ENCODE data around the gene PRSS38. TPM values are rescaled to one million over a fixed set of nuclear protein-coding genes. Genes with fewer than 3 reads are reported as not detected.
A peak's percentile ranks its signal among the peaks of the same experiment; 100 is the strongest.

Gene PRSS38
- not detected in 2 replicates for total RNA-seq

DNA sequence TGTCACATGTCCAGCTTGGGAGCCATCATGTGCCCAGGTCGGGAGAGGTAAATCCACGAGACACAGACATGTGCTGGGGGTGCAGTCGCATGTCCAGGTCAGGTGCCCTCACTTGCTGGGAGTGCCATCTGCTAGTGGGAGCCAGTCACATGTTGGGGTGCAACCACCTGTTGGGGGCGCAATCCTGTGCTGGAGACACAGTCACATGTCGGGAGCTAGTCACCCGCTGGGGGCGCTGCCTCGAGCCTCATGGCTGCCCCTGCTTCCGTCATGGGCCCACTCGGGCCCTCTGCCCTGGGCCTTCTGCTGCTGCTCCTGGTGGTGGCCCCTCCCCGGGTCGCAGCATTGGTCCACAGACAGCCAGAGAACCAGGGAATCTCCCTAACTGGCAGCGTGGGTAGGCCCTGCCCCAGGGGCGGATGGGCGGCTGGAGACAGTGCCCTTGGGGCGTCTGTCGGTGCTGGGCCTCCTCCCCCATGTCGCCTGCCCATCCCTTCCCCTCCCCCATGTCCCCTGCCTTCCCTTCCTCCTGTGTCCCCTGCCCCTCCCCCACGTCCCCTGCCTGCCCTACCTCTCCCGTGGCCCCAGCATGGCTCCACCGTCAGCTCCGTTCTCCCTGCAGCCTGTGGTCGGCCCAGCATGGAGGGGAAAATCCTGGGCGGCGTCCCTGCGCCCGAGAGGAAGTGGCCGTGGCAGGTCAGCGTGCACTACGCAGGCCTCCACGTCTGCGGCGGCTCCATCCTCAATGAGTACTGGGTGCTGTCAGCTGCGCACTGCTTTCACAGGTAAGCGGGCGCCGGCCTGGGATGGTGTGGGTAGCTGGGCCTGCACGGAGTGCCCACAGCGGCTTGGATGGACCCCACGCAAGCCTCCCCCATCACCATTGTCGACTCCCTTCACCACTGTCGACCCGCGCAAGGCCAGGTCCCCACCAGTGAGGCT lies at the start of gene PRSS38:
PRSS38 (plus strand) TSS at position 208 of the 942 bp plus-strand sequence; CDS start at position 250, 42 bp downstream.
- DNase-seq (ENCODE audit: low read depth, low spot score) = no peak

DNA sequence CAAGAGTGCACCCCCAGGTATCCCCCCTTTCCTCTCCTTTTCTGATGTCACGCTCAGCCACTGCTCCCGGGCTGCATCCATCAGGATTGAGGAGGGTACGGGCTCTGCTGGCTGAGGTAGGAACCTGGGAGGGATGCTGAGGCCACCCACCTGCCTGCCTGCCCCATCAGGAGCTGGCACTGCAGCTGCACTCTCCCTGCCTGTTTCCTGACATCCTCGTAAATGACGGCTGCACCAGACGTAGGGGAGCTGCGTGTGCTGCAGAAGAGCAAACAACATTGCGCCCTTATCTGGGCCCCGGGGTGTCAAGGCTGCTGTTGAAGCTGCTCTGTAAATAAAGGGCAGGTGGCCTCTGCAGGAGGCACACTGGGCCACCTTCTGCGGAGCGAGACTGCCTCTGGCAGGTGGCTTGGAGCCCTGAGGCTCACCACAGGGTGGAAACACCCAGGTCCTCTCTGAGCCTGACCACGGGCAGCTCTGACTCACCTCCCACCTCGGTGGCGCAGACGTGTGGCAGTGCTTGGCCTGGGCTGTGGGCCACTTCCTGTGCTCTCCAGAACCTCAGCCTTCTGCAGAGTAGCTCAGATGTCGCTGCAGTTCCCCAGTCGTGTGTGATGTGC lies 49.4 kb upstream of the PRSS38 start:
- DNase-seq (ENCODE audit: low read depth, low spot score) = no peak

GRCh38 chr1:227766653-227767277 lies 48.7 kb upstream of the PRSS38 start:
- DNase-seq (ENCODE audit: low read depth, low spot score) = no peak

DNA sequence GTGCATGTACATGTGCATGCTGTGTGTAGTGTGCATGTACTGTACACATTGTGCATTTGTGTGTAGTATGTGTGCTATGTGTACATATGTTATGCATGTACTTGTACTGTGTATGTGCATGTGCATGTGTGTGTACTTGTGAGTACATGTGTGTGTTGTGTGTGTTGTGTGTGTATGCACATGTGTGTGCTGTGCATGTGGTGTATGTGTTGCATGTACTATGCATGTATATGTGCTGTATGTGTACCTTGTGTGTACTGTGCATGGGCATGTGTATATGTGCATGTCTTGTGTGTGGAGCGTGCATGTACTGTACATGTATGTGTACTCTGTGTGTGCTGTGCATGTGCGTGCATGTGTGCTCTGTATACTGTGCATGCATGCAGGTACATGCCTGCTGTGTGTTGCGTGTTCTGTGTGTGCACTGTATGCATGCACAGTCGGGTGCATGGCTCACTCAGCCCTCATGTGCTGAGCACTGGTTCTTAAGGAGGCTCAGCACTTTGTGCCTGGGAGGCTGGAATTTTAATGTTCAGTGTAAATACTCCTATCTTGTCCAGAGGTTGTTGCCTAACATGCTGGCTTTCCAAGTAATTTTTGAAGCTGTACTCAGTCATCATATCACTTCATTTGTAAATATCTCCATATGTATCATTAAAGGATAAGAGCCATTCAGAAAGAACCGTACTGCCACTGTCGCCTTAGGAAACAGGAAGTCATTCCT lies 47.9 kb upstream of the PRSS38 start:
- DNase-seq (ENCODE audit: low read depth, low spot score) = no peak

DNA sequence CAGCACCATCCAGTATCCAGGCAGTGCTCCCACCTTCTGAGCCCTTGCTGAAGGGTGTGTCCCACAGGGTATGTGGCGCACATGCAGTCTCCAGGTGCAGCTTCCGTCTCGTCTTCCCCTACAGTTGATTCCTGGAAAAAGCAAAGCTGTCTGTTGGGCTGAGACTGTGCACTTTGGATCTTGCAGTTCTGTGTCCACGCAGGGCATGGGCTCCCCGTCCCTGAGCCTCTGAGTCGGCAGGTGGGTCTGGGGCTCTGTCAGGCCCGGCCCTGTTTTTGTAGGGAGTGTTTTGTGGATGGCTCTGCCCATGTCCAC lies 47.4 kb upstream of the PRSS38 start:
- DNase-seq (ENCODE audit: low read depth, low spot score) = no peak

GRCh38 chr1:227768640-227769039 lies 46.8 kb upstream of the PRSS38 start:
- no peak for DNase-seq (ENCODE audit: low read depth, low spot score)

DNA sequence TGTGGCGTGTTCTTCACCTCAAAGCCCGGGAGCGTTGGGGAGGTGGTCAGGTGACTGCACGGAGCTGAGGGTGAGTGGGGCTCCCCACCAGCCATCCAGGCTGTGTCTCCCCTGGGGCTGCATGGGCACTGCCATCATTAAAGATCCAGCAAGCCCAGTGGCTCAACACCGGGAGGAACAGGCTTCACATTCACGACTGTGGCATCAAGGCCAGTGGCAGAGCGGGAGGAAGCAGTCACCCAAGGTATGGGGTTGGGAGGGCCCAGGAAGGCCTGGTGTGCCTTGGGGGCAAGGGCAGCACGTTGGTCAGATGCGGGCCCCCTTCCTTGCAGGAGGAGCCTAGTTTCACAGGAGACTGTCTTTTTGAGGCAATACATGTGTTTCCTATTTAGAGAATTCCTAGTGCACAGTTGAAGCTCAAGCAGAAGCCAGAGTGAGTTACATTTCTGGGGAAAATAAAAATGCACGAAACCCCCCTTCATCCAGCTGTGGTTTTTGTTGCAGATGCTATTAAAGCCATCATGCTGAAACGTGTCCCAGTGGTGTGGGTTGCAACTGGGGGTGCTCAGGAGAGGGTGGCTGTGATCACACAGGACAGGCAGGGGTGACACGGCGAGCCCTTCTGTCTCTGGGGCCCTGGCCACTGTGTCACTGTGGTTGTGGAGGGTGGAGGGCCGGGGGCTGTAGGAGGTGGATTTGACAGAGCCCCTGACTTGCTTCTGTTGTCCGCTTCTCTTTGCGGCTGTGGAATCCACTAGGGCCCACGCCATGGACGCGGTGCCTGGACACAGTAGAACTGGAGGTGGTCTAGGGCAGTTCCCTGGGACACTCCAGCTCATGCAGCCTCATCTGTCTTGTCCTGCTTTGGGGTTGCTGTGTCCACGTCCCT lies 46.2 kb upstream of the PRSS38 start:
- no peak for DNase-seq (ENCODE audit: low read depth, low spot score)

DNA sequence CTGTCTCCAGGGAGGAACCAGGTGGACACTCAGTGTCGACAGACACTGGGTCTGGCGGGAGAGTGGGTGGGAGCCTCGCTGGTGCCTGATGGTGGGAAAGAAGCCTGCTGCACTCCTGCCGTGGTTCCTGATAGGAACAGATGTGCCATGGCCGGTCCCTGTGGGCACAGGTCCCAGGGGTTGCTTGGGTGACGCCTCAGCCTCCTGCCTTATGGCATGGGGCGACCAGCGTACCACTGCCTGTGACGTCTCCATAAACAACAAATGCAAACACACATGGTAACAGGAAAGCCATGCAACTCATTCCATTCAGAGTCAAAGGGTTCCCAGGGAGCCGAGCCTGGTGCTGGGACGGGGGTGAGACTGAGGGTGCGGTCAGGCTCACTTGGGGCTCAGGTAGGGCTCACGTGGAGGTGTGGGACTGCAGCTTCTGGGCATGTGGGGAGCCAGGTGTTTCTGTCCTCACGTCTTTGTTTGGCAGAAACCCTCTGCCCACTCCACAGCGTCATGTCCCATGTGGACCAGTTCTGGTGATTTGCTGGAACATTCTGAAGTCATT lies 45.5 kb upstream of the PRSS38 start:
- DNase-seq (ENCODE audit: low read depth, low spot score) = no peak

DNA sequence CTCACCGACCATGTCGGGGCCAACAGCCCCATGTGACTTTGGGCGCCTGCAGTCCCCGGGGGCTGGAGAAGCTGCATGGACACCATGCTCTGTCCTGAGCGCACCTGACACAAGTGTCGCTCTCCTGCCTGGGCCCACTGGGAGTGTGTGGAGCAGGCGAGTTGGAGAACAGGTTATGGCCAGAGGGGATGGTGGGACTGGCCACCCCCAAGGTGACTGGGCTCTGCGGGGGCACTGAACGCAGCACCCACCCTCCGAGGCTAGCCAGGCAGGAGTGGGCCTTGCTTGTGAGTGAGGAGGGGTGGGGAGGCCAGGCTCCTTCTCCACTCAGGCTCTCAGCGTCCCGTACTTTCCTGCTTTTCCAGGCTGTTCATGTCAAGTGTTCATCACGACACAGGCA lies 44.7 kb upstream of the PRSS38 start:
- DNase-seq (ENCODE audit: low read depth, low spot score) = no peak

- DNase-seq (ENCODE audit: low read depth, low spot score) = no peak
Observed at GRCh38 chr1:227771326-227771725, 44.1 kb upstream of the PRSS38 start.

DNA sequence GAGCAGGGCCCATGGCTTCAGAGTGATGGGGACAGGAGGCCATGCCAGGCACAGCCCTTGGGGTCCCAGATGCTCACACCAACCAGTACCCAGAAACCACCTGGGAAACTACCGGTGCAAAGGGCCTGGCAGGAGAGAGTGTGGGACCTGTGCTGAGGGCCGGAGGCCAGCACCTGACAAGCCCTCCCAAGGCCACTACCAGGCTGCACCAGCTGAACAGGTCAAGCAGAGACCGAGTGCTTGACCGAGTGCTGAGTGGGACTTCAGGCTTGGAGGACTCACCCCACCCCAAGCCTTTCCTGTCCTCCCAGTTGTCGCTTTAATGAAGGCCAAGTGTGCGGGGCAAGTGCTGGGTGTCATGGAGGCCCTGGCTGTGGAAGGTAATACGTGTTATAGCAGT lies 43.7 kb upstream of the PRSS38 start:
- DNase-seq (ENCODE audit: low read depth, low spot score) = no peak

- no peak for DNase-seq (ENCODE audit: low read depth, low spot score)
Observed at GRCh38 chr1:227773558-227773957, 41.9 kb upstream of the PRSS38 start.

DNA sequence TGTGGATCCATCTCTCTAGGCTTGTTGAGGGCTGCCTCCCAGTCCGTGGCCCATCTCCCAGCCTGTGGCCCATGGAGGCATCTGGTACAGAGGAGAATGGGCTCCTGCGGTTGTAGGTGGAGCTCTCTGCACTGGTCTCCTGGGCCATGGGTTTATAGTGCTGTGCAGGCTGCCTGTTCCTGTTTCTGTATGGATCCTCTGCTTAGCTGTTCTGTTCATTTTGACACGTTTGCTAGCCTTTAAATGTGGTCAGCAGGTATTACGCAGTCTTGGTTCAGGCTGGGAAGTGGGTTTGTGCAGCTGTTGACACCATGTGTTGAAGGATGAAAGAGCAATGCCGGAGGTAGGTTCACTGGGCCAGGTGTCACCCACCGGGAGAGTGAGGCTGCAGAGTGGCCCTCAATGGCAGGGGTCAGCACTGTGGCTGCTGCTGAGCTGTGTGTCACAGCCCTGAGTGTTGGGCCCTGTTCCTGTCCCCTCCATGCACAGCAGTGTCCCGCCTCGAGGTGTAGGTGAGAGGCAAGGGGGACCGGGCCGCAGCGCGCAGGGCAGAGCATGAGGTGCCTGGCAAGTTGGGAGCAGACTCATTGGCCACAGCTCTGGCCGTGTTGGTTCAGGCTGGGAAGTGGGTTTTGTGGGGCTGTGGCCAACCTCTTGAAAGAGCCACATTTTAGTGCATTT lies 41.3 kb upstream of the PRSS38 start:
- DNase-seq (ENCODE audit: low read depth, low spot score) = no peak

DNA sequence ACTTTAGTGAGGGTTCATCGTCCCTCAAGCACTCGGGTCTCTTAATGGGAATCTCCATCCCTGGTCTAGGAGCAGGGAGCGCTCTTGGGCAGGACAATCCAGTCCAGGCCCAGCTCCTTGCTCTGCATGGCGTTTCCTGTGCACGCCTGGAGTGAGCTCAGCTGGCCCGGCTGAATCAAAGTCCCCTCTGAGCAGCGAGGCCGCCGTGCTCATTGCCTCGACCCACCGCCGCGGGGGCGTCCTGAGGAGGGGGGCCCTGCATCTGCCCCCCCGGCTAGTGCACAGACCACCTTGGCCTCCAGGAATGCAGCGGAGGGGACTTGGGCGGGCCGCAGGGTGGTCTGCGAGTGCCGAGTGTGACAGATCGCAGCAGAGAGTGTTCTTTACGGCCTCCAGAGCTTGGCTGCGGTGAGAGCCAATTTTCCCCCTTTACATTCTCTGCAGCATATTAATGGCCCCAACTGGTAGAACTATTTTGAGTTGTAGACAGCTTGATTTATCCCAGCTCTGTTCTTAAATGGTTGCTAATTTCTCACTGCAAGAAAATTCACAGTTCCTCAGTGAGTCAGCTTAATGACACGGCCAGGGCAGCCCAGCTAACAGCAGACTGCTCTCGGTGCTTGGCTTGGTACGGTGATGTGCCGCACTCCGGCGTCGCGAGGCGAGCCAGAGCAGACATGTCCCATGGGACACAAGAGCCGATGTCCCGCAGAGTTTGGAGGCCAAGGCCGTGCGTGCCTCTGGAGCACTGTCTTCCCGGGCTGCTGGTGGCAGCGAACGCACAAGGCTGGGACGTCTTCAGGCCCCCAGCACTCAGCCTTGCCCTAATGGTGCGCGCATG lies 40.4 kb upstream of the PRSS38 start:
- DNase-seq (ENCODE audit: low read depth, low spot score) = no peak

- DNase-seq (ENCODE audit: low read depth, low spot score) = no peak
Observed at GRCh38 chr1:227775841-227776240, 39.6 kb upstream of the PRSS38 start.

- peak; percentile 10 for DNase-seq (ENCODE audit: low read depth, low spot score)
Observed at GRCh38 chr1:227776331-227776771, 39.1 kb upstream of the PRSS38 start.

- DNase-seq (ENCODE audit: low read depth, low spot score) = no peak
Observed at GRCh38 chr1:227777156-227777555, 38.3 kb upstream of the PRSS38 start.

DNA sequence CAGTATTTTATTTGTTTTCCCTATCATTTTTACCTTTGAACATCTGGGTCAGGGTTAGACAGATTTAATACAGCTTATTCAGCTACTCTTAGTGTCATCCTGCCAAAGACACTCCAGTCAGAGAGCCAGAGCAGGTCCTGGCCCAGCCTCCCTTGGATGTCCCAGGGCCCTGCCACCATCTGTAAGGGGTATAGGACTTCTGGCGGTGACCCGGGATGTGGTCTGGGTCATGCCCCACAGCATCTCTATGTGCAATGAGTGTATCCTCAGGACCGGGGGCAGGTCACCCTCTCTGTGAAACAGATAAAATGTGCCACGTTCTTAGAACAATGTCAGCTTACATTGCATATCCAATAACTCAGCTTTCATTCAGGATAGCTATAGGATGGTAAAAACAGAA lies 37.8 kb upstream of the PRSS38 start:
- no peak for DNase-seq (ENCODE audit: low read depth, low spot score)

DNA sequence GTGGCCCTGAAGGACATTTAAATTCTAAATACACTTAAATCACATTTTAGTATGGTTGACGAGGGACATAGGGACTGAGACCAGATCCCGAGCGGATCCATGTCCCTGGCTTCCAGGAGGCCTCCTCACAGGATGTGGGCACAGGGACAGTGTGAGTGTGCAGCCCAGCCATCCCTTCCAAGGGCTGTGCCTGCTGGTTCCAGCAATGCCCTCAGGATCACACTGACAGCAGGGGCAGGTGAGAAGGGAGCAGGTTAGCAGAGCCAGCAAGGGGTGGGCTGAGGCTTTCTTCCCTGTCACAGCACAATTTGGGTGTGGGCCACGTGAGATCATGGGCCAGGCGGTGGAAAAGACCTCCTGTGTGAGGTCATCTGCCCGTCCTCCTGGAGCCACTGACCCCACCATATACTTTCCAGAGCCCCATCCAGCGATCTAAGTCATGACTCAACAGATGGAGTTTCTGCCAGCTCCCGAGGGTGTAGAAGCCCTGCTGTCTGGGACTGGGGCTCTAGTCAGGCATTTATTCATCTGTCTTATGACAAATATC lies 37.0 kb upstream of the PRSS38 start:
- no peak for DNase-seq (ENCODE audit: low read depth, low spot score)

Measured in pulmonary artery endothelial cell (primary cell).